Stomach smooth muscle (tissue), 2 donors: ENCODE results near the gene UBE2J2.
A peak's percentile ranks its signal among the peaks of the same experiment; 100 is the strongest.

ENCODE experiments used
- H3K27ac ChIP-seq: one replicate; pipeline ENCODE4 v1.7.0; 2013; ENCODE audit warnings: mild to moderate bottlenecking, low read length, inconsistent platforms
- H3K27me3 ChIP-seq, 2 donors: one replicate each; pipeline ENCODE4 v1.7.0; 2013; ENCODE audit warnings: low read length in 2 of 2; ENCODE audit not compliant: insufficient read depth in 2 of 2, control insufficient read depth in 1 of 2
- H3K36me3 ChIP-seq, 2 donors: one replicate each; pipeline ENCODE4 v1.7.0; 2013; ENCODE audit warnings: low read length in 2 of 2; ENCODE audit not compliant: control insufficient read depth in 2 of 2, insufficient read depth in 2 of 2
- H3K4me1 ChIP-seq: one replicate; pipeline ENCODE4 v1.7.0; 2013; ENCODE audit warnings: low read length; ENCODE audit not compliant: control insufficient read depth, insufficient read depth
- H3K4me3 ChIP-seq, 2 donors: one replicate each; pipeline ENCODE4 v1.7.0; 2013; ENCODE audit warnings: low read length in 2 of 2
- H3K9ac ChIP-seq, 2 donors: one replicate each; pipeline ENCODE4 v1.7.0; 2013; ENCODE audit warnings: low read length in 2 of 2, mild to moderate bottlenecking in 1 of 2
- H3K9me3 ChIP-seq, 2 donors: one replicate each; pipeline ENCODE4 v1.7.0; 2013; ENCODE audit warnings: low read length in 2 of 2; ENCODE audit not compliant: control insufficient read depth in 2 of 2
- donor health status: healthy.
- donor health status: Pancreatic carcinoma.

UBE2J2 gene

DNA sequence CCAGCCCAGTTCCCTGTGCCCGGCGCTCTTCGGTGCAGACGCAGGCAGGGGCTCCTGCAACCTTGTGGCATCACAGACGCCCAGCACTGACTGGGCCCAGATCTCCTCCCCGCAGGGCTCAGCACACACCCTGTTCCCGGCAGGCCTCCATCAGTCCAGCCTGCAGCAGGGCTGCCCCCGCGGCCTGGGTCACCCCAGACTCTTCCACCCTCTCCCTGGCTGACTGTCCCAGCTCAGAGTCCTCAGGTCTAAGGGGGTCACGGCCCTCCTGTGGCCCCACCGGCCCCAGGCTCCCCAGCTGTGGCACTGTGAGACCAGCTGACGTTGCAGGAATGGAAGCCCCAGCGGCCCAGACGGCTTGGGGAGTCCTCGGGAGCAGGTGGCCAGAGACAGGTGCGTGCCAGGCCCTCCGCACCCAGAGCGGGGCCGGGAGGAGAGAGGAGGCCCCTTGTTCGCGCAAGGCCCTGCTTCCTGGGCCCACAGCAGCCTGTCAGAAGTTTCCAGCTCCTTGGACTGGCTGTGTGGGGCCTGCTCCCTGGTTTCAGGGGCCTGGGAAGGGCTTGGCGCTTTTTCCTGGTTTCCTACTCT is 37.4 kb downstream of the UBE2J2 start:
- H3K4me1 ChIP-seq, result peaks cover 20% of the 10 kb centered on the region
- peaks cover 16 to 28% of the 10 kb centered on the region in 2 donors for H3K27me3 ChIP-seq
- H3K4me3 ChIP-seq, result no peak overlapping the region
- no peaks in the 10 kb centered on the region for H3K9me3 ChIP-seq
- H3K27ac ChIP-seq, result no peak overlapping the region
- H3K36me3 ChIP-seq, result peaks cover 0 to 7% of the 10 kb centered on the region in 2 donors
- H3K9ac ChIP-seq, result no peak overlapping the region

DNA sequence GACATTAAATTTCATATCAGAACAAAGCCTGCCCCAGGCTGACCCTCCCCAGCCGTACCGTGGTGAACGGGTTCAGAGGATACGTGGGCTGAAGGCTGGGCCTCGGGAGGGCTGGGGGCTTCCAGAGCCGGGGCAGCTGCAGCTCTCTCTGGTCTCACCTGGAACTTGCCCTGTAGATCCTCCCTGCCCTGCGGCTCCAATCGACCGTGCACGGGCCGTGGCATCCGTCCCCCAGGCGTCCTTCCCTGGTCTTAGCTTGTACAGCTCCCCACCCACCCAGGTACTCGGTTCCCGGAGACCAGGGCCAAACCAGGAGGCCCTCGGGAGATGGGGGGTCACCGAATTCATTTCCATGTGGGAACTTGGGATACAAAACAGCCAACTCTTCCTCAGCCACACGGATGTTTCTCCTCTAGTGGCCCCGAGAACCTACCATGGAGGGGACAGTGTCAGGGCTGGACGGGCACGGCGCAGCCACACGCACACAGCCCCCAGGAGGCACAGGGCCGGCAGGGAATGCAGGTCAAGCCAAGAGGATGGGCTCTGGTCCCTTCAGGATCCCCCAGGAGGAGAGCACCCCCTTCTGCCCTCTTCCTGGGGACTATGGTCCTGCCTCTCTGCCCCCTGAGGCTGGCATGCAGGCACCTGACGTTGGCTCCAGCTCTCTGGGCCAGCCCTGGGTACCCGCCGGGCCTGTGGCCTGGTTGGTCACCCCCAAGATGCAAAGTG is 38.5 kb downstream of the UBE2J2 start:
- no peak overlapping the region for H3K9ac ChIP-seq
- no peaks in the 10 kb centered on the region for H3K9me3 ChIP-seq
- no peak overlapping the region for H3K4me3 ChIP-seq
- peaks cover 14 to 26% of the 10 kb centered on the region in 2 donors for H3K27me3 ChIP-seq
- peaks cover 0 to 7% of the 10 kb centered on the region in 2 donors for H3K36me3 ChIP-seq
- H3K27ac ChIP-seq, result no peak overlapping the region
- peaks cover 30% of the 10 kb centered on the region for H3K4me1 ChIP-seq

DNA sequence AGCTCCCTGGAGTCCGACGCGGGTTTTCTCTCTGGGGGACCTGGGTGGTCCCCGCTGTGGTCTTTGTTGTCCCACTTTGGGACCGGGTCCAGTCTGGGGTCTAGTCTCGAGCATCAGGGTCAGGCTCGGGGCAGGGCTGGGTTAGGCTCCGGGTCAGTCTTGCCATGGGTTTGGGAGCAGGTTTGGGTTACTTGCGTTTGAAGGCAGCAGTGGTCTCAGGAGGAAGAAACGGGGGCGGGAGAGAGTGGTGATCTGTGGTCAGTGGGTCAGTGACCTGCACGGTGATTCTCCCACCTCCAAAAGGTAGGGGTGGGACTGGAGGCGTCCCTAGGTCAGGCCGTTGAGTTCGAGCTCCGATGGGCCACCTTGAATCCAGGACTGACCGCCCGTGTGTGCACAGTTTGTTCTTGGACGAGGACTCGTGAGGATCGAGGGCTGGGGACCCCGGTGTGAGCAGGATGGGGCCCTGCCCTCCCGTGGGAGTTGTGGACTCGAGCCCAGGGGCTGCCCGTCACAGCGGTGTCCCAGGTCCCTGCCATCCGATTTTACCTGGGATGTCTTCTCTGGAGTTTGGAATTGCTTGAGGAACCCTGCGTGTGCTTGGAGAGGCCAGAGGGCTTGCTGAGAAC is 39.4 kb downstream of the UBE2J2 start:
- Histone ChIP-seq H3K9ac (no peak overlapping the region), H3K4me1 (peaks cover 39% of the 10 kb centered on the region), H3K36me3 (peaks cover 0 to 7% of the 10 kb centered on the region in 2 donors), H3K27me3 (peaks cover 10 to 17% of the 10 kb centered on the region in 2 donors), H3K27ac (no peak overlapping the region), H3K4me3 (no peak overlapping the region), H3K9me3 (no peaks in the 10 kb centered on the region)

DNA sequence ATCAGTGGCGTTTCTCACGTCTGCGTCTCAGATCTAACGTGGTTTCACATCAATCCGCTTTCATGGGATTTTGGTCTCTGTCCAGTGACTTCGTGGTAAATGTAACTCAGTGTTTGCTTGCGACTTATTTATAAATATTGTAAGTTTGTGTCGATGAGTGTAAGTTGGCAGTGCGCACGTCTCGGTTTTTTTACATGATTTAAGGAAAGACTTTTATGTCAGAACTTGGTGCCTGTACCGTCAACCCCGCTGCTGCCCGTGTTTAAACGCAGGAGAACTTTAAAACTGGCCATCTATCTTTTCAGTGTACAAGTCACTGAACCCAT is 40.1 kb downstream of the UBE2J2 start:
- no peak overlapping the region for H3K9ac ChIP-seq
- no peak overlapping the region for H3K4me3 ChIP-seq
- peaks cover 9 to 12% of the 10 kb centered on the region in 2 donors for H3K27me3 ChIP-seq
- peaks cover 0 to 9% of the 10 kb centered on the region in 2 donors for H3K36me3 ChIP-seq
- peaks cover 41% of the 10 kb centered on the region for H3K4me1 ChIP-seq
- H3K27ac ChIP-seq, result no peak overlapping the region
- H3K9me3 ChIP-seq, result no peaks in the 10 kb centered on the region

DNA sequence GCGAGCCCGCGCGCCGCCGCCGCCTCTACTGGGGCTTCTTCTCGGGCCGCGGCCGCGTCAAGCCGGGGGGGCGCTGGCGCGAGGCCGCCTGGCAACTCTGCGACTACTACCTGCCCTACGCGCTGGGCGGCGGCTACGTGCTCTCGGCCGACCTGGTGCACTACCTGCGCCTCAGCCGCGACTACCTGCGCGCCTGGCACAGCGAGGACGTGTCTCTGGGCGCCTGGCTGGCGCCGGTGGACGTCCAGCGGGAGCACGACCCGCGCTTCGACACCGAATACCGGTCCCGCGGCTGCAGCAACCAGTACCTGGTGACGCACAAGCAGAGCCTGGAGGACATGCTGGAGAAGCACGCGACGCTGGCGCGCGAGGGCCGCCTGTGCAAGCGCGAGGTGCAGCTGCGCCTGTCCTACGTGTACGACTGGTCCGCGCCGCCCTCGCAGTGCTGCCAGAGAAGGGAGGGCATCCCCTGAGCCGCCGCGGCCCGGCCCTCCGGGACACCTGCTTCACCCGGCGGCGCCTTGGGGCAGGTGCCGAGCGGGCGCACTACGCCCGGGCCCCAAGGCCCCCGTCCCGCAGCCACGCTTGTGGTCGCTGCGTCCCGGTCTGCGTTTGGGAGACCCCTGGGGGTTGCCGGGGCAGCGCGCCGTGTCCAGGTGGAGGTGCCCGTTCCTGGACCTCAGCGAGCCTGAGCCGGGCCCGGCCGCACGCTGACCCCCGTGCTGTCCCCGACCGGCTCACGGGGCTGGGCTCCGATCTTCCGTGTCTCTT is 40.7 kb downstream of the UBE2J2 start:
- Histone ChIP-seq H3K4me1 (peaks cover 43% of the 10 kb centered on the region), H3K4me3 (peak overlapping the region; percentile 31 to 72), H3K27me3 (peaks cover 3 to 6% of the 10 kb centered on the region in 2 donors), H3K27ac (no peak overlapping the region), H3K9ac (no peak overlapping the region), H3K9me3 (no peaks in the 10 kb centered on the region), H3K36me3 (peaks cover 4 to 15% of the 10 kb centered on the region in 2 donors)

DNA sequence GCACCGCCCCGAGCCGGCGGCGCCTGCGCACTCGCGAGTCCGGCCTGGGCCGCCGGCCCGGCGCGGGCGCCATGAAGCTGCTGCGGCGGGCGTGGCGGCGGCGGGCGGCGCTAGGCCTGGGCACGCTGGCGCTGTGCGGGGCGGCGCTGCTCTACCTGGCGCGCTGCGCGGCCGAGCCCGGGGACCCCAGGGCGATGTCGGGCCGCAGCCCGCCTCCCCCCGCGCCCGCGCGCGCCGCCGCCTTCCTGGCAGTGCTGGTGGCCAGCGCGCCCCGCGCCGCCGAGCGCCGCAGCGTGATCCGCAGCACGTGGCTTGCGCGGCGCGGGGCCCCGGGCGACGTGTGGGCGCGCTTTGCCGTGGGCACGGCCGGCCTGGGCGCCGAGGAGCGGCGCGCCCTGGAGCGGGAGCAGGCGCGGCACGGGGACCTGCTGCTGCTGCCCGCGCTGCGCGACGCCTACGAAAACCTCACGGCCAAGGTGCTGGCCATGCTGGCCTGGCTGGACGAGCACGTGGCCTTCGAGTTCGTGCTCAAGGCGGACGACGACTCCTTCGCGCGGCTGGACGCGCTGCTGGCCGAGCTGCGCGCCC is 41.4 kb downstream of the UBE2J2 start, which contains the start of gene B3GALT6:
Gene B3GALT6 (plus strand): TSS at position 30 of the 588 bp plus-strand sequence. CDS start 42 bp downstream, at position 72.
- peak within 1 kb of the TSS; percentile 81 to 93 for H3K9ac ChIP-seq
- H3K4me1 ChIP-seq, result peaks cover 43% of the 10 kb centered on the region
- H3K36me3 ChIP-seq, result peaks cover 5 to 20% of the 10 kb centered on the region in 2 donors
- peak within 1 kb of the TSS; percentile 76 for H3K27ac ChIP-seq
- peaks cover 0 to 1% of the 10 kb centered on the region in 2 donors for H3K27me3 ChIP-seq
- H3K4me3 ChIP-seq, result peak within 1 kb of the TSS; percentile 68 to 96
- no peaks in the 10 kb centered on the region for H3K9me3 ChIP-seq

DNA sequence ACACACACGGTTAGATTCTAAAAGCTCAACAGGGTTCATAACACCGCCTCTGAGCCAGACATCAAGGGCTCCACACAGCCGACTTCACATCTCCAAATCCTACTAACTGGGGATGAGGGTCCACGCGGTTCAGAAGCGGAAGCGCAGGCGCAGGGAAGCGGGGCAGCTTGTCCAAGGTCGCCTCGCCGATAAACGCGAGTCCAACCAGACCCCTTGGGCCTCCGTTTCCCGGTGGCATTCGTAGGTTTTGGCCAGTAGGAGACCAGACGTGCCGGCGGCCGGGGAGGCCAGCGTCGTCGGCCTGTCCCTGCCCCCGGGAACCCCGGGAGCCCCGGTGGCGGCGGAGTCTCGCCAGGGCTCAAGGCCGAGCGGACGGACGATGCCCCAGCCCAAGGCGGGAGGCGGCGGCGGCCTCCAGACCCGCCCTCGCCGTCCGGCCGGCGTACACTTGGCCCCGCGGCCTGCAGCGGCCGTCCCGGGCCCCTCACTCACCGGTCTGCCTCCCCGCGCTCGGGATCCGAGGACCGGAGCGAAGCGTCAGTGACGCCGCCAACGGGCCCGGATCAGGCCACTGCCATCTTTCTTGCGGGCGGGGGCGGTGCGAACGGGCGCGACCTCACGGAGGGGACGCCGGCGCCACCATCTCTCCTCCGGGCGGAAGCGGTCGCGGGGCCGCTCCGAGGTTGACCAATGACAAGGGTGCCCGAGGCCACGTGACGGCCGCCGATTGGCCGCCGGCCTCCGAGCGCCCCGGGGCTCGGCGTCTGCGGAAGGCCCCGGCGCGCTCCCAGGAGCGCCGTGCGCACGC is 42.0 kb downstream of the UBE2J2 start, which contains the start of gene SDF4:
Gene SDF4 (minus strand): TSS at position 602 of the 808 bp plus-strand sequence. CDS start 3,229 bp downstream, outside the sequence.
- peak within 1 kb of the TSS; percentile 68 to 96 for H3K4me3 ChIP-seq
- H3K36me3 ChIP-seq, result peaks cover 5 to 20% of the 10 kb centered on the region in 2 donors
- H3K4me1 ChIP-seq, result peaks cover 38% of the 10 kb centered on the region
- H3K27ac ChIP-seq, result peak within 1 kb of the TSS; percentile 76
- no peaks in the 10 kb centered on the region for H3K27me3 ChIP-seq
- H3K9ac ChIP-seq, result peak within 1 kb of the TSS; percentile 81 to 93
- H3K9me3 ChIP-seq, result no peaks in the 10 kb centered on the region

DNA sequence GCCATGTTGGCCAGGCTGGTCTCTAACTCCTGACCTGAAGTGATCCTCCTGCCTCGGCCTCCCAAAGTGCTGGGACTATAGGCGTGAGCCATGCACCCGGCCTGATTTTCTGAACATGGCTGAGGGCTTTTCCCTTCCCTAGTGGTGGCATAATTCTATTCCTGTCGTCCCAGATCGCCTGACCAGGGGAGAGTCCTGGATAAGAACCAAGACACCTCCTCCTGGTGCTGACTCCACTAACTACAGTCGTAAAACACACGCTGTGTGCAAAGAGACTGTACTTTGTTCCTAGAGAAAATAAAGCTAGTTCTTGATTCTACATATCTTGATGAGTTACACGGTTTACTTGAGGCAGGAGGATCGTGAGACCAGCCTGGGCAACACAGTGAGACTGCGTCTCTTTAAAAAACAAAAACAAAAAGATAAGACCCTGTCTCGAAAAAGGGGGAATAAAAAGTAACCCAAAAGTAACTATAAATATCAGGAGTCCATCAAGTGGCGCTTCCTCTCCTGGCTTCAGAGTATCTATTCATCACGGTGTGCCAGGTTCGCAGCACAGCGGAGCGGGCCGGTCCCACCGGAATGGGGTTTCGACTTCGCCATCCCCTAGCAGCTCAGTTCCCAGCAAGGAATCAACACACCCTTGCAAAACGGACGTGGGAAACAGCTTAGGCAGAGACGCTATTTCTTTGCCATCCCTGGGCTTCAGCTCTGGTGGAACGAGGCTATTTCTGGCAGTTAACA is 42.8 kb downstream of the UBE2J2 start:
- H3K4me3 ChIP-seq, result peak overlapping the region; percentile 68 to 96
- no peaks in the 10 kb centered on the region for H3K9me3 ChIP-seq
- peaks cover 6 to 20% of the 10 kb centered on the region in 2 donors for H3K36me3 ChIP-seq
- H3K9ac ChIP-seq, result peak overlapping the region; percentile 81 to 93
- H3K27ac ChIP-seq, result peak overlapping the region; percentile 76
- no peaks in the 10 kb centered on the region for H3K27me3 ChIP-seq
- peaks cover 38% of the 10 kb centered on the region for H3K4me1 ChIP-seq

DNA sequence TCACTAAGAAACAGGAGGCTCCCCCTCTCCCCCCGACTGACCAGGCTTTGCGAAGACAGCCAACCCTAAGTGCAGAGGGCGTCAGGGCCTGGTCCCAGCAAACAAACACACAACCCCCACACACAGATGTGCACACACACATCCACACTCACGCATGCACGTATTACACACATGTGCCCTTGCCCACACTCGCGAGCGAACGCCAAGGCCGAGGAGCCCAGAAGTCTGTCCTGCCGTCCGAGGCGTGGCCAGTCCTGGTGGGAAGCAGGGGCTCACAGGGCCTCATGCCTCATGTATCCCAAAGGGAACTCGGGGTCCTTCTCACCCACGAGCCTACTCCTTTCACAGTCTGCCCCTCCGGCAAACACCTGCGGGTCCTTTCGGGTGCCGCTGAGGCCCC is 43.9 kb downstream of the UBE2J2 start:
- Histone ChIP-seq H3K9ac (no peak overlapping the region), H3K9me3 (no peaks in the 10 kb centered on the region), H3K4me1 (peaks cover 38% of the 10 kb centered on the region), H3K4me3 (peak overlapping the region; percentile 44), H3K27me3 (no peaks in the 10 kb centered on the region), H3K36me3 (peaks cover 8 to 25% of the 10 kb centered on the region in 2 donors), H3K27ac (no peak overlapping the region)
